GM23248 (cell line): ENCODE results near the gene CHCT1.

ENCODE experiments used
- EZH2 ChIP-seq: fragments of 200-600 bp; sonication (generic); IDR thresholded peaks from 2 replicates; pipeline ENCODE4 v1.6.1; 2018; ENCODE audit warnings: antibody characterized with exemption, mild to moderate bottlenecking; ENCODE audit not compliant: insufficient read depth, poor library complexity, severe bottlenecking
- EZH2phosphoT487 ChIP-seq: fragments of 200-600 bp; sonication (generic); IDR thresholded peaks from 2 replicates; pipeline ENCODE4 v1.6.1; 2018; ENCODE audit warnings: antibody characterized with exemption, moderate library complexity, mild to moderate bottlenecking, low read depth; ENCODE audit not compliant: insufficient read depth

DNA sequence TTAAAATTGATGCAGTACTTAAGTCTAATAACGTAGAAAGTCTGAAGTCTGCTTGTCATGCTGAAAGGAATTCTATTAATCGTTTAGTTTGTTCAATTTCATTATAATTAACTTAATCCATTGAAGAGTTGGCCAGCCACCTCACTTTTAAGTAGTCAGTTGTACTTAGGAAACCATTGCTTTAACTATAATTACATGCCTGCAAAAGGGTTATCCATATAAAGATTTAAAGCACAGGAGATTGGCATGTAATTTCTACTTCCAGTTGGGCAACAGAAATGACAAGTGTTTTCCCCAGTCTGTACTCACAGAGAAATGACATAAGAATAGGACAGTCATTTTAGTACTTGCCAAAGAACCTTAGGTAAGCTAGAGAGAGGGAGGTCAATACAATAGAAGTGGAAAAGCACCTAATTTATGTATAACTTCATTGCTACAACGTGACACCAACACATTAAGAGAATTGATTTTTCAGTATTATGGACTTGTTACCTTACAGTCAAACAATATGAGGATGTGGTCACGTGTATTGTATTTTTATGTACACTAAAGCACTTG, 26.7 kb upstream of the CHCT1 start:
- no peak for TF ChIP-seq EZH2
- no peak for TF ChIP-seq EZH2phosphoT487
